GM19438 (cell line): ENCODE data around the gene NELL1.

Experiments
- ATAC-seq: cut with Tn5 transposase; IDR thresholded peaks from one replicate; pipeline ENCODE4 v1.9.1; 2021; ENCODE audit warnings: low read depth; ENCODE audit not compliant: unreplicated experiment

The NELL1 gene

DNA sequence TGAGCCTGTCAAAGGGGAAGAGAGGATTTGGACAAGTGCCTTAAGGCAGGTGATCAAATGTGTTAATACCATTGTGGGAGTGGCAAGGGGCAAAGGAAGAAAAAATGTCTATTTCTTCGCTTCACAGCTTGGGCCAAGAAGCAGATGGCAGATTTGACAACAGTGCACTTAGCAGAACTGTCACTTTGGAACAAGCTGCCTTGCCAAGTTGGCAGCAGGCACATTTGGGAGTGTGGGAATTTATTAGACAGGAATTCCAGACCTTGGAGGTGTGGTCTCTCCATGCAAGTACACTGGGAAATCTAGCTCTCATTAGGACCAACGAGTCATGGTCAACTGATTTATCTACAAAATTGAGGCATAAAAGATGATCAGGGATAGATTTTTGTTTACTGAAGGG lies 265.1 kb downstream of the NELL1 start:
- no peak for ATAC-seq

DNA sequence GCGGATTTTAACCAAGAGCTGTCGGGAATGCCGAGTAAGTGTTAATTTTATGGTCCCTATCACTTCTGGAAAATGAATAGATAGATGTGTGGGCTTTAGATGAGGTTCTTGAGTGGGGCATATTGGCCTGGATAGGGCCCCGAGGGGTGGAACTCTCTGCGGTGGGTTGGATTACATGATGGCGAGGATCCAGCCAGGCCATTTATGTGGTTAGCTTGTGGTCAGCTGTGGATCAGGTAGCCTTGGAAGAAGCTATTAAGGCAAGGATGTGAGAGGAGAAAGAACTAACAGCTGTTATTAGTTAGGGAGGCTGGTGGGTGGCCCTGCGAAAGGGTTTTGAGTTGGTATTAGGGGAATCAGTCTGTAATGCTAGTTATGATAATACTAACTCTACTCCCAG lies 268.4 kb downstream of the NELL1 start:
- no peak for ATAC-seq

DNA sequence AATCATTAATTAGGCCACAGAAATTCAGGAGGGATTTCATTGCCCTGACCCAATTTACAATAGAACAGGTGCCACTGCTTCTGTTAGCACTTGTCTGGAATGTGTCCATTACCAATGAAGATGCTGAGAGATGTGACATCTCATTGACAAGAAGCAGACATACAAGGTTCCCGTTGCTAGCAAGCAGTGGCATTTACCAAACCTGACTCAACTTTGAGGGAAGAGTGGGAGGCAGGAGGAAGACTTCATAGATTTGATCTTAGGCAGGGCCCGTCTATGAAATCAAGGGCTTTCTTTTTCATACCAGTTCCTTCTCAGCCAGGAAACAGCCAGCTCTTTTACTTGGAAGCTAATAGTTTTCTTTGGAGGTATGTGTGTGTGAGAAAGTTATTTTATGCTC lies 280.2 kb downstream of the NELL1 start:
- no peak for ATAC-seq

DNA sequence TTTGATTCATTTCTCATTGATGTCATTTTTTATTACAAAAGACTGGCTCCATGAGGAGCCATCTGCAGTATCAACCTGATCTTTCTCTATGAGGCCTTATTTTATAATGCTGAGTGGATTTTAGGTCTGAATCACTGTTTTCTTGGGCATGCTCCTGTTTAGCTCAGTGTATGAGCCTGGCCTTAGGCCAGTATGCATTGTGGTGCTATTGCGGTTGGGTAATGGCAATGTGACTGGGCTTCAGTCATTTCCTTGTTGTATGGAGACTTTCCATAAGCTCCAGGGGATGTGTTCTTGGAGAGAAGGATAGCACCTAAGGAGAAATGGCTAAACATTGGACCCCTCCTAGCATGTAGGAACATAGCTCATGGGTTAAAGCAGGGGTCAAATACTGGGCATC lies 293.2 kb downstream of the NELL1 start:
- ATAC-seq, result no peak

DNA sequence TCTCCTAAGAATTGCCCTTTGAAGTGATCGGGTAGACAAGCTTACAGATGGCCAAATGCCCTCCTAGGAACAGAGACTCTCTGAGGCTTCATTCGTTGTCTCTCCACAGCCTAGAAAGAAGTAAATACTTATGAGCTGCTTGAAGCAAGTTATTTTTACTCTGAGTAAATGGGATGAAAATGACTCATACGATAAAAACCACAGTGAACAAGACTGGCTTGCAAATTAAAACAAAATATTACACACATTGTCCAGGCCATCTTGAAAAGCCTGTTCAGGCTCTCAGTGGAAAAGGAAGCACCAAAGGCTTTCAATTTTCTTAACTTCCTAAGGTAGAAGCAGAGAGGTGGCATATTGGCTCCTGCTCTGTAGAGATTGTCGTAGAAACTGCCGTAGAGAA lies 294.2 kb downstream of the NELL1 start:
- ATAC-seq, result no peak

GRCh38 chr11:20964985-20965384 lies 295.6 kb downstream of the NELL1 start:
- no peak for ATAC-seq

DNA sequence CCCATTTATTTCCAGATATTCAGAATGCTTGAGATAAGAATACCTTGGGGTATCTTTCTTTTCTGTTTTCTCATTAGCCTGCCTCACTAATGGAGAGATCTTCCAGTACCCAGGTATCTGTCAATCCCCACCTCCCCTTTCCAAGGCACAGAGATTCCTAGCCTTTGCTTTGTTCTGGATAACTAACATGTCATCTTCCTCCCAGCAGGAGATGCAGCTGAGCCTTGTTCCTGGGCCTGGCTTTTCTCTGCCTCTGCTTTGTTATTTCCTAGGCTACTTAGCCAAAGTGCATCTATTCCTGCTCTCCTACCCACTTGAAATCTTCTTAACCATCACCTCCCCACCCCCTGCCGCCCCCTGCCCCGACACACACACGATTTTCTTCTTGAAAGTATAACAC lies 297.1 kb downstream of the NELL1 start:
- no peak for ATAC-seq

DNA sequence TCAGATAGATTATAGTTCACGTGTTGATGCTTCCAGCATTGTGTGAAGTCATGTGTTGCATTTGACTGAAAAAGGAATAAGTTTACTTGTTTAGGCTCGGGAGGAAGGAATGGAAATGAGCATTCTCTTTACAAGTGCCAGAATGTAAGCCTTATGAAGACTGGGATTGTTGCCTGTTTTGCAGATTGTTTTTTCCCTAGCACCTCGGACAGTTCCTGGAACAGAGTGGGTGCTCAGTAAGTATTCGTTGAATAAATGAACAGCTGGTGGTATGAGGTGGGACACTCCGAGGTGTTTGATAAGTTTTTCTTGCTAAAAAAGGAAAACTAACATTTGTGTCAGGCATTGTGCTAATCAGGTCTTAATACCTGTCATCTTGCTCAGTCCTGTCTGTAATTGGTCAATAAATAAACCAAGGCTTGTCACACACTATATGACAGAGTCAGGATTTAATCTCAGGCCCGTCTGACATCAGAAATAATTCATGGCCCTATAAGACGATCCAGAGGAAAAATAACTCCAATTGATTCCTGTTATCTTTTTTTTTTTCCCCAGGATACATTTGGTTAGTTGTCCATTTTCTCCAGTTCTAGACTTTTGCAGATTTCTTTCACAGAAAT lies 304.7 kb downstream of the NELL1 start:
- no peak for ATAC-seq

DNA sequence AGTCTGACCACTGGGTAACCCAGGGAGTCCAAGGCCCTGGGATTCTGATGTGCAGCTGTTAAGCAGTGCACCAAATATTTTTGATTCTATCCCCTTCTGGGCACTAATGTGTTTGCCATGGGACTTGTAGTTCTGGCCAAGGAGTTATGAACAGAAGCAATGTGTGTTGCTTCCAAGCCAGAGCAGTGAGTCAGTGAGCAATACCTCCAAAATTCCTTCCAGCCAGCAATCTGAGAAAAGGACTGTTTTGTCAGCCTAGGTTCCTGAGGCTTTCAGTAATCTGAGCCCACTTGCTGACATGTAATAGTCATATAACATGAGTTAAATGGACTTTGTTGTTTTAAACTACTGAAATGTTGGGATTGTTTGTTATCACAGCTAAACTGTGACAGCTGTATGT lies 311.4 kb downstream of the NELL1 start:
- ATAC-seq, result no peak

- no peak for ATAC-seq
These were observed 321.1 kb downstream of the NELL1 start for GRCh38 chr11:20990447-20990846.

- no peak for ATAC-seq
These were observed 322.1 kb downstream of the NELL1 start for GRCh38 chr11:20991471-20991870.

DNA sequence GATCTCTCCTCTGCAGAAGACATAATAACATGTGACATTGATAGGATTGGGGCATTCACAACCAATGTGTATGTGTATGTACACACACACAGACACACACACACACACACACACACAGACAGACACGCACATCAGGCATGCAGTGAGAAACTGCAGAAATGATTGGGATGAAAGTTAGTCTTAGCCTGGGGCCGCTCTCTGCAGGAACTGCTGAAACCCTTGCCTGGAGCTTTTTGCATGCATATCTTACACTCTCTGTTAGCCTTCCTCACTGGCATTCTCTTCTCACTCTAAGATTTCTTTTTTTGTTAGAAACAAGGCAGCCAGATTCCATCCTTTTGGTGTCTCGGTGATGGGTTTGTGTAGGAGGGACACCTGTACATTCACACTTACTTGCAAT lies 337.9 kb downstream of the NELL1 start:
- no peak for ATAC-seq

GRCh38 chr11:21018248-21018647 lies 348.9 kb downstream of the NELL1 start:
- ATAC-seq, result no peak

GRCh38 chr11:21026685-21027084 lies 357.3 kb downstream of the NELL1 start:
- no peak for ATAC-seq

GRCh38 chr11:21037850-21038249 lies 368.5 kb downstream of the NELL1 start:
- ATAC-seq, result no peak

DNA sequence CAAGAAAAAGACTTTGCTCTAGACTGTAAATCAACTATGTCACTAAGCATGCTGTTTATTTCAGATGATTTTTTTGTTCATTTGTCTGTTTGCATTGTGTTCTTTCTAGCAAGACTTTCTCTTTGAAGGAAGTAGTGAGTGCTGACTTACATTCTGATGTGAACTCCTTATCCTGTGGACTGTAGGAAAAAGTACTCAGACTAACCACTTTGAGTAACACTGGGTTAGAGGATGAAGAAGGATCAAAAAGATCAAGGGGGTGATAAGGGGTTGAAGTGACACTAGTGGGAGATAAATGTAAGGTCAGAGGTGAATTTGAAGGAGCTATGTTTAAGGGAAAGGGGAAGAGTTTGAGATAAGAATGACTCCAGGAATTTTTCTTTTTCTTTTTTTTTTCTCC lies 369.4 kb downstream of the NELL1 start:
- no peak for ATAC-seq

DNA sequence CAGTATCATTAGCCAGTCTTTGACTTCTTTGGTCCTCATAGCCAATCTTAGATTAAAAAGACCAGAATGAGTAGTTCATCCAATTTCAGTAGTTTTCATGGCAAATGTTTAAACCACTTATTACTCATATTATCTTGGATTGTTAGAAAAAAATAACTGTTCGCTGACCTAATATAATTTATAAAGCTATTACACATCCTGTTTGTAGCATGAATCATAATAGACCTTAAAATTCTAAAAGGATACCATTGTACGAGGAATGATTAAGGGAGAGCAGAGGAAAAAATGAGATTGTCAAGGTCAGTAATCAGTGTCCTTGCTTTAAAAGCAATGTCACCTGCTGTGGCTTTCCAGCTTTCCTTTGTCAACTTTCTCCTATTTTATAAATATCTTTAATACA lies 371.2 kb downstream of the NELL1 start:
- ATAC-seq, result no peak

- no peak for ATAC-seq
These were observed 379.2 kb downstream of the NELL1 start for GRCh38 chr11:21048626-21049025.

DNA sequence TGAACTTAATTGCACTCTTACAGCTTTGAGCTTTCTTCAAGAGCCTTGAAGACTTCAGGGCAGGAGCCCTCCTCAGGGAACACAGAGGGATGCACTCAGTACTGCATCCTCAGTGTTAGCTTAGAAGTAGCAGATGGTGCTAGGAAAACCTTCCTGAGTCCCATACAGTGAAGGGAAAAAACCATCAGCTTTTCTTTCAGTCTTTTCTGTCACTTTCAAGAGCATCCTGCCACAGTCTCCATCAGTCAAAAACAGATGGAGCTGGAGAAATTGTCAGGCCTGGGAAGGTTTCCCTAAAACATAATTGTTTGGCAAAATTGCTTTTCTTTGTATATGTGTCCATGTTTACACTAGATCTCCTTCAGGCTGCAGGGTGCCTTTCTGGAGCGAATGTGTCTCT lies 384.1 kb downstream of the NELL1 start:
- ATAC-seq, result no peak

- no peak for ATAC-seq
These were observed 387.3 kb downstream of the NELL1 start for GRCh38 chr11:21056644-21057043.

GRCh38 chr11:21059879-21060278 lies 390.5 kb downstream of the NELL1 start:
- ATAC-seq, result no peak

DNA sequence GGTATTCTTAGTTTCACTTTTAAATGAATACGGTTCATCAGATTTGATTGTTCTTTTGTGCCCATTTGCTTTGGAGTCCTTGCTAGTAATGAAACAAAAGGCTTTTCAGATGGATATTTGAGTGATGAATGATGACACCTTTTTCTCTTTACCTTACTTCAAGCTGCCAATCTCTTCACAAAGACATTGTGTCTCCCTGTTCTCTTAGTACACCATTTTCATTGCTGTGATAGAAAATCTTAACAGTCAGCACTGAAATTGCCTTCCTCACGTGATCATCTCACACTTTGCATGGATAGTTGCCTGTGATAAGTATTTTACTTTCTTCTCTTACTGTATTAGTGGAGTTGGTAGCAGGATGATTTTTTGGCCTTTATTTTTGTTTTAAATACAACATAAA lies 396.6 kb downstream of the NELL1 start:
- ATAC-seq, result no peak

- ATAC-seq, result no peak
These were observed 399.5 kb downstream of the NELL1 start for GRCh38 chr11:21068886-21069285.
